ENCODE data around the gene KCNJ6.

KCNJ6 gene

DNA sequence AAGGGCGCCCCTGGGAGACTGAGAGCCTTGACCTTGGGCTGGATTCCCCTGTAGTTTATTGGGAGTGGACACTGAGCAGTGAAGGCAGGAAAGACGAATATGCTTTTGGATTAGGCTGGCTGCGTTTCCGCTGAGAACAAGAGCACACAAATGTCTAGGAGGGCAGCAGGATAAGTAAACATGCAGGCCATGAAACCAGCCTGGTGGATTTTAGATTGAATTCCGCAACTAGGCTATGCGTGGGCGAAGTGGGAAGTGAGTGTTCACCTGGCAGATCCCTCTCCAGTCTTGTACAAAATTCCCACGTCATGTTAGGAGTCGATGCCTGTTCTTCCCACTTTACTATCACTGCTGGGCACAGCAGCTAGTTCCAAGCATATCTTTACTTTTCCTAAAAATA is 21.4 kb upstream of the KCNJ6 start:
- no peaks in the 10 kb centered on the region for H3K4me1 ChIP-seq (ENCODE audit: insufficient read depth, low read length, severe bottlenecking)
- no peak overlapping the region for H3K27ac ChIP-seq (ENCODE audit: low read depth, low read length, poor library complexity, severe bottlenecking)

DNA sequence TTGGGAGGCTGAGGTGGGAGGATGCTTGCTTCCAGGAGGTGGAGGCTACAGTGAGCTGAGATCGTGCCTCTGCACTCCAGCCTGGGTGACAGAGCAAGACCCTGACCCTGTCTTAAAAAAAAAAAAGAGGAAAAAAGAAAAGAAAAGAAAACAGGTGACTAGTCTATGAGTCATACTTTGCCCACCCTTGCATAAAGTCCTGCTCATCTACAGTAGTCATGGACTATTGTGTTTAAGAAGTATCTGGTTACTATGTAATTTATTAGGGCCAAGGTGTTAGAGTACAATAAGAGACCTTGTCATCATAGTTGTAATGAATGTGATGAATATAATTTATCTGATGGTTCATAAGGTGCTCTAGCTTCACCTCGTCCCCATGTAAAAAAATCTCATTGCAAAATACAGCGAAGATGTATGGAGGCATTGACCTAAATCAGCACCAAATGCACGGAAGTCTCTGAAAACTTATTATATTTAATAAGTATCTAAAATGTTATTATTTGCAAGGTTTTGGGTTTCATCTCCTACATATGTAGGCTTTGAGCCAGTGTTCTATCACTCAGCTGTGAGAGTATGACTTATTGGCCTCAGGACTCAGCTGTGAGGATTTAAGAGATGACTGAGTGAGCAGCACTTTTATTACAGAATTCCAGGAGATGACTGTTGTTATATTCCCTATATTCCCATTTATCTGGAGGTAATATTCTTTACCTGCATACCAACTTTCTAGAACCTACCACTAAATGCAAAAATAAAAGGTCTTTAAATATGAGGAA is 19.9 kb upstream of the KCNJ6 start:
- Histone ChIP-seq H2AFZ (ENCODE audit: low read length) (no peak overlapping the region), H3K27ac (ENCODE audit: low read depth, low read length, poor library complexity, severe bottlenecking) (no peak overlapping the region), H3K36me3 (ENCODE audit: insufficient read depth, low read length) (no peaks in the 10 kb centered on the region), H3K9me2 (ENCODE audit: low read depth, low read length) (no peaks in the 10 kb centered on the region), H3F3A (ENCODE audit: insufficient read depth, low read length) (no peaks in the 10 kb centered on the region), H3K9ac (ENCODE audit: low read length) (no peak overlapping the region), H4K20me1 (ENCODE audit: insufficient read depth, low read length) (no peaks in the 10 kb centered on the region), H3K79me2 (ENCODE audit: insufficient read depth, low read length) (no peaks in the 10 kb centered on the region), H3K4me1 (ENCODE audit: insufficient read depth, low read length, severe bottlenecking) (no peaks in the 10 kb centered on the region), H3K4me3 (ENCODE audit: low read depth, low read length, poor library complexity, severe bottlenecking) (no peak overlapping the region), H3K9me3 (ENCODE audit: low read length) (no peaks in the 10 kb centered on the region), H3K4me2 (ENCODE audit: low read length) (no peak overlapping the region), H3K27me3 (ENCODE audit: insufficient read depth, low read length) (no peaks in the 10 kb centered on the region)
- TF ChIP-seq, protein P1, sequence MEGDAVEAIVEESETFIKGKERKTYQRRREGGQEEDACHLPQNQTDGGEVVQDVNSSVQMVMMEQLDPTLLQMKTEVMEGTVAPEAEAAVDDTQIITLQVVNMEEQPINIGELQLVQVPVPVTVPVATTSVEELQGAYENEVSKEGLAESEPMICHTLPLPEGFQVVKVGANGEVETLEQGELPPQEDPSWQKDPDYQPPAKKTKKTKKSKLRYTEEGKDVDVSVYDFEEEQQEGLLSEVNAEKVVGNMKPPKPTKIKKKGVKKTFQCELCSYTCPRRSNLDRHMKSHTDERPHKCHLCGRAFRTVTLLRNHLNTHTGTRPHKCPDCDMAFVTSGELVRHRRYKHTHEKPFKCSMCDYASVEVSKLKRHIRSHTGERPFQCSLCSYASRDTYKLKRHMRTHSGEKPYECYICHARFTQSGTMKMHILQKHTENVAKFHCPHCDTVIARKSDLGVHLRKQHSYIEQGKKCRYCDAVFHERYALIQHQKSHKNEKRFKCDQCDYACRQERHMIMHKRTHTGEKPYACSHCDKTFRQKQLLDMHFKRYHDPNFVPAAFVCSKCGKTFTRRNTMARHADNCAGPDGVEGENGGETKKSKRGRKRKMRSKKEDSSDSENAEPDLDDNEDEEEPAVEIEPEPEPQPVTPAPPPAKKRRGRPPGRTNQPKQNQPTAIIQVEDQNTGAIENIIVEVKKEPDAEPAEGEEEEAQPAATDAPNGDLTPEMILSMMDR (IDR thresholded peaks at IDR 0.05; ENCODE audit: low read length) = no peak
- TF ChIP-seq EZH2 (IDR thresholded peaks at IDR 0.05; ENCODE audit: borderline replicate concordance, low read length) = no peak

More for the DNA sequence above, 21.4 kb upstream of the KCNJ6 start:
- no peak overlapping the region for H2AFZ ChIP-seq (ENCODE audit: low read length)
- H3F3A ChIP-seq (ENCODE audit: insufficient read depth, low read length) = no peaks in the 10 kb centered on the region
- no peaks in the 10 kb centered on the region for H3K79me2 ChIP-seq (ENCODE audit: insufficient read depth, low read length)
- no peaks in the 10 kb centered on the region for H4K20me1 ChIP-seq (ENCODE audit: insufficient read depth, low read length)
- H3K27me3 ChIP-seq (ENCODE audit: insufficient read depth, low read length) = no peaks in the 10 kb centered on the region
- no peaks in the 10 kb centered on the region for H3K9me3 ChIP-seq (ENCODE audit: low read length)
- H3K4me3 ChIP-seq (ENCODE audit: low read depth, low read length, poor library complexity, severe bottlenecking) = no peak overlapping the region
- H3K9me2 ChIP-seq (ENCODE audit: low read depth, low read length) = no peaks in the 10 kb centered on the region
- no peak for TF ChIP-seq EZH2 (IDR thresholded peaks at IDR 0.05; ENCODE audit: borderline replicate concordance, low read length)
- TF ChIP-seq, protein P1 (IDR thresholded peaks at IDR 0.05; ENCODE audit: low read length) = no peak
- H3K36me3 ChIP-seq (ENCODE audit: insufficient read depth, low read length) = no peaks in the 10 kb centered on the region
- no peak overlapping the region for H3K4me2 ChIP-seq (ENCODE audit: low read length)
- no peak overlapping the region for H3K9ac ChIP-seq (ENCODE audit: low read length)

DNA sequence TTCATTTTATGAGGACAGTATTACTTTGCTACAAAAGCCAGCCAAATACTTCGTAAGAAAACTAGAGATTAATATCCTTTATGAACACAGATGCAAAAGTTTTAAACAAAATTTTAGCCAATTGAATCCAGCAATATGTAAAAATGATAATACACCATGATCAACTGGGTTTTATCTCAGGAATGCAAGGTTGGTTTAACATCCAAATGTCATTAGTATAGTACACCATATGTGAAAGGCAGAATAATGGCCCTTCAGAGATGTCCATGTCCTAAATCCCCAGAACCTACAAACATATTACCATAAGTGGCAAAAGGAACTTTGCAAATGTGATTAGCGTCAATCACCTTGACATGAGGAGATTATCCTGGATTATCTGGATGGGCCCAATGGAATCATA is 16.7 kb upstream of the KCNJ6 start:
- H3K9me3 ChIP-seq (ENCODE audit: low read length) = no peaks in the 10 kb centered on the region
- no peaks in the 10 kb centered on the region for H3K36me3 ChIP-seq (ENCODE audit: insufficient read depth, low read length)
- H3K9ac ChIP-seq (ENCODE audit: low read length) = no peak overlapping the region
- H3K4me2 ChIP-seq (ENCODE audit: low read length) = no peak overlapping the region
- H3K27ac ChIP-seq (ENCODE audit: low read depth, low read length, poor library complexity, severe bottlenecking) = no peak overlapping the region
- no peak overlapping the region for H2AFZ ChIP-seq (ENCODE audit: low read length)
- TF ChIP-seq, protein P1 (IDR thresholded peaks at IDR 0.05; ENCODE audit: low read length) = no peak
- TF ChIP-seq EZH2 (IDR thresholded peaks at IDR 0.05; ENCODE audit: borderline replicate concordance, low read length) = no peak
- H3K4me3 ChIP-seq (ENCODE audit: low read depth, low read length, poor library complexity, severe bottlenecking) = no peak overlapping the region
- no peaks in the 10 kb centered on the region for H3K79me2 ChIP-seq (ENCODE audit: insufficient read depth, low read length)
- H3F3A ChIP-seq (ENCODE audit: insufficient read depth, low read length) = no peaks in the 10 kb centered on the region
- H3K9me2 ChIP-seq (ENCODE audit: low read depth, low read length) = no peaks in the 10 kb centered on the region
- no peaks in the 10 kb centered on the region for H3K27me3 ChIP-seq (ENCODE audit: insufficient read depth, low read length)
- H3K4me1 ChIP-seq (ENCODE audit: insufficient read depth, low read length, severe bottlenecking) = no peaks in the 10 kb centered on the region
- H4K20me1 ChIP-seq (ENCODE audit: insufficient read depth, low read length) = no peaks in the 10 kb centered on the region
